ENCODE data around the gene VSIG2.

DNA sequence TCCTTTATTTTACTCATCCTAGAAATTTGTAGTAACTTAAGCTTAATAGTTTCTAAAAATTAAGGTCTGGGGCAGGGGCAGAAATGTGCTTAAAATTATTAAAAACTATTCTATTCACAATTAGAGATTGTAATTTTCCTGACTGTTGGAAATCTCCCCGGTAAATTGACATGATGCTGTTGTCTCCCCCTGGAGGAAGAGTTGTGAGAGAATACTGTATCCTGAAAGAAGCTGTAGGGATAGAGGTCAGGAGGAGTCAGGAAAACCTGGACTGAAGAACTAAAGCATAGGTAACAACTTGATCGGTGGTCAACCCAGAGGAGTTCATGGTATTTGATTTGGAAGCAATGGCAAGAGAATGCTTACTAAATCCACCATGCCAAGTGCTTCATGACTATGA lies 26.2 kb upstream of the VSIG2 start:
- no peak for TF ChIP-seq POLR2A (IDR thresholded peaks at IDR 0.05)
- TF ChIP-seq, protein P1, sequence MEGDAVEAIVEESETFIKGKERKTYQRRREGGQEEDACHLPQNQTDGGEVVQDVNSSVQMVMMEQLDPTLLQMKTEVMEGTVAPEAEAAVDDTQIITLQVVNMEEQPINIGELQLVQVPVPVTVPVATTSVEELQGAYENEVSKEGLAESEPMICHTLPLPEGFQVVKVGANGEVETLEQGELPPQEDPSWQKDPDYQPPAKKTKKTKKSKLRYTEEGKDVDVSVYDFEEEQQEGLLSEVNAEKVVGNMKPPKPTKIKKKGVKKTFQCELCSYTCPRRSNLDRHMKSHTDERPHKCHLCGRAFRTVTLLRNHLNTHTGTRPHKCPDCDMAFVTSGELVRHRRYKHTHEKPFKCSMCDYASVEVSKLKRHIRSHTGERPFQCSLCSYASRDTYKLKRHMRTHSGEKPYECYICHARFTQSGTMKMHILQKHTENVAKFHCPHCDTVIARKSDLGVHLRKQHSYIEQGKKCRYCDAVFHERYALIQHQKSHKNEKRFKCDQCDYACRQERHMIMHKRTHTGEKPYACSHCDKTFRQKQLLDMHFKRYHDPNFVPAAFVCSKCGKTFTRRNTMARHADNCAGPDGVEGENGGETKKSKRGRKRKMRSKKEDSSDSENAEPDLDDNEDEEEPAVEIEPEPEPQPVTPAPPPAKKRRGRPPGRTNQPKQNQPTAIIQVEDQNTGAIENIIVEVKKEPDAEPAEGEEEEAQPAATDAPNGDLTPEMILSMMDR (IDR thresholded peaks at IDR 0.05): no peak
- TF ChIP-seq POLR2AphosphoS5 (IDR thresholded peaks at IDR 0.05): no peak
- no peak for TF ChIP-seq EP300 (IDR thresholded peaks at IDR 0.05)

All from upper lobe of left lung (tissue), 4 donors.